NCI-H128 (cell line): ENCODE results near the gene PPL.
"Not testable (repeated sequence)": the region's sequence is repeated elsewhere in the genome, so short reads cannot be mapped to it uniquely, and the experiment has no call there.

Experiments
- DNase-seq: peaks from one replicate; lab custom pipeline; 2025; ENCODE audit not compliant: unreplicated experiment; lab: John Stamatoyannopoulos, UW

PPL gene

DNA sequence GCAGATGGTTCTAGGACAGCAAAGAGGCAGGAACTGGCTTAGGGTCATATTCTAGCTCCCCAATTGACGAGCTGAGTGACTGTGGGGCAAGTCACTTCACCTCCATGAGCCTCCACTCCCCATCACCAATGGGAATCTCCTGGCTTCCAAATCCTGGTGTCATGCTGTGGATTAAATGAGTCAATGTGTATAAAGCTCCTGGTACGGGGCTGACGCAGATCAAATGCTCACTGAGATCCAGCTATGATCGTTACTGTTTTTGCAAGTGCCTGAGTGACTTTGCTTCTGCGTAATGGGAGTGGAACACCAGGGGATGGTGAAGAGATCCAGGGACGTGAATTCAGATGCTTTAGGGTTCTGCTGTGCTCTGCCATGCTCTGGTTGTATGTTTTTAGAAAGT, 23.6 kb upstream of the PPL start:
- no peak for DNase-seq

DNA sequence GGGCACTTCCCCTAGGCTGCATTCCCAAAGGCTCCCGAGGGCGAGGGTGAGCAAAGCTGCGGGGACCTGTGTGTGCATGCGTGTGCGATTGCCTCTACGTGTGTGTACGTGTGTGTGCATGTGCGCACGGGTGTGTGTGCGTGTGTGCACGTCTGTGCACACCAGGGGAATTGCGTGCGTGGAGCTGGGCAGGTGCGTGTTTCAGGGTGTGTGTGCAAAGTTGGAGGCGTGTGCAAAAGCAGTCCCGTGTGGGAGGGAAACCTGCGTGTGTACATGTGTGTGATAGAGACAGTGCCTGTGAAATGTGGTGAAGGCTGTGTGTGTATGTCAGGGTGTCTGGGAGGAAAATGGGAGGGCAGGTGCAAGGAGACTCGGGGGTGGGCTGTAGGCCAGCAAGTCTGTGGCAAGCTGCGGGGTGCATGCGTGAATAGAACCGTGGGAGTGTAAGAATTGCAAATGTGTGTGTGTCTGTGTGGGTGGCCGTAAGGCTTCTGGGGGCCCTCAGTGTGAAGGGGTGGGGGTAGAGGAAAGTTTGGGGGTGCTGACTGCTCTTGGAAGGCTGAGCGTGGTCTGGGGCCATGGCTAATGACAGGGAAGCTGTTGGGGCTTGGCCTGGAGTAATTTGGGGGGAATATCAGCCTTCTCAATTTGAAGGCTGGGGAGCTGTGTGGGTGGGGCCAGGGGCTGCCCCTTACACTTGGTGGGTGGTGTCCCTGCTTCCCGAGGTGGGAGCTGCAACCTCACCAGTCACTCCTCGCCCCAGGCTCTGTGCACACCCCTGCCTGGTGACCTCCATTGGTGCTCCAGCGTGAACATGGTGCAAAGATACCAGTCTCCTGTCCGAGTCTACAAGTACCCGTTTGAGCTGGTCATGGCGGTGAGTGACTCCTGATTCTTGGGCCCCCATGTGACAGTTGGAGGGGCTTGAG, 21.8 kb upstream of the PPL start:
- no peak for DNase-seq

DNA sequence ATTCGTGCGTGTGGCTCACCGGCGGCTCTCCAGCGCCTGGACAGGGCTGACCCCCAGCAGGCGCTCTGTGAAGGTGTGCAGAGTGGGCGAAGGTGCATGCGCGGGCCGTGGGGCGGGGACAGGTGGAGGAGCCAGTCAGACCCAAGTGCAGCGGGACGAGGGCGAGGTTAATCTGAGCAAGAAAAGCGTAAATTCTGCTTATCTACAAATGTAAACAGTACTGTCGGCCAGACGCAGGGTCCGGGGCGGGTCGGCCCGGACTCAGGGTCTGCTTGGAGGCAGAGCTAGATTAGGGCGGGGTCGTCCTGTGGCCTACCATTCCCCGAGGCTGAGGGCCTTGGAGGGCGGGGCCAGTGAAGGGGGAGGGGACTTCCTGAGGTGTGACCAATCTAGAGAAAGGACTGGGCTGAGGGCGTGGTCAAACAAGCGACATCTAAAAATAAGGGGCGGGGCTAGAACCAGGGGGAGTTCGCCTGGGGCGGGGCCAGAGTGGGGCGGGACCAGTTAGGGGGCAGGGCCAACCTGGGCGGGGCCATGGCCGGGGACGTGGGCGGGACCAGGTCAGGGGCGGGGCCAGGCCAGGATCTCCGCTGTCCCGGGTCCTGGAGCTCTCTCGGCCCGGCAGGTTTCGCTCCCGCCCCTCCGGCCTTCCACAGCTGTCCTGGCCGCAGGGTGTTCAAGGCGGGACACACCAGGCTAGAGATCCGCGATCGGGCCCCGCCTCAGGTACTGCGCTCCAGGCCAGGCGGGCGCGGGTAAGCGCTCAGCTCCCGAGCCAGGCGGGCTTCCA, 21.0 kb upstream of the PPL start, which contains the start of gene SEC14L5:
Gene SEC14L5, plus strand, starts transcription at position 611 of the 790 bp plus-strand sequence. CDS start 994 bp downstream, outside the sequence.
- peak; percentile 81 for DNase-seq

DNA sequence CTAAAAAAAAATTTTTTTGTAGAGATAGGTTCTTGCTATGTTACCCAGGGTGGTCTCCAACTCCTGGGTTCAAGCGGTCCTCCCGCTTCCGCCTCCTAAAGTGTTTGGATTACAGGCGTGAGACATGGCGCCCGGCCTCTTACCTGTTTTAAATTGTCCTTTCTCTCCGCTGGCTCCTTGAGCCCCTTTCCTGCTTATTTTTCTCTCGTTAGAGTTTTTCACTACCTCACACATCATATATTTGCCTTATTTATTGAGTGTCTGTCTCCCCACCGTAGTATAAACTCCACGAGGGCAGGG, 20.4 kb upstream of the PPL start:
- DNase-seq: no peak

DNA sequence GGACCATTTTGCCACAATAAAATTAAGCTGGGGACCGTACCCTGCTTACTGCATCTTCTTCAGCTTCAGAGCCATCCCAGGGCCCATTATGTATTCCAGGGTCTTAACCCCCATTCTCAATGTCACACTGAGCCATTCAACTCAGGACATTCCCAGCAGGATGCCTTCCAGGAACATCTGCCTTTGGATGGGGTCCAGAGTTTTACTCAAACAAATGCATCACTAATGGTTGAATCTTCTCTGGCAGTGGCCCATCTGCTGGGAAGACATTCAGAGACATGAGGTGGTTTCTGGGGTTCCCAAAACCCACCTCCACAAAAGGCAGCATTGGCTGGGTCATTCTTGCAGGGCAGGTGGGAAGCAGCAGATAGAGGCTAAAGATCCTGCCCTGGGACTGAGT, 17.8 kb upstream of the PPL start:
- no peak for DNase-seq

DNA sequence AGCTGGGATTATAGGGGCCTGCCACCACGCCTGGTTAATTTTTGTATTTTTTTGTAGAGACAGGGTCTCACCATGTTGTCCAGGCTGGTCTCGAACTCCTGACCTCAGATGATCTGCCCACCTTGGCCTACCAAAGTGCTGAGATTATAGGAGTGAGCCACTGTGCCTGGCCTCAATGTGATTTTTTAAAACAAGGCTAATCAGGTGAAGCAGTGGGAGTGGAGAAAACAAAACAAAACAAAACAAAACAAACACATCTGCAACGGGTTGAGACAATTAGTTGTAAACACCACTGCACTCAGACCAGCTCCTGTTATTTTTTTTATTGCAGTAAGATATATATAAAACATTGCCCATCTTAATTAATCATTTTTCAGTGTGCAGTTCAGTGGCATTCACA, 14.6 kb upstream of the PPL start:
- DNase-seq: not testable (repeated sequence)

DNA sequence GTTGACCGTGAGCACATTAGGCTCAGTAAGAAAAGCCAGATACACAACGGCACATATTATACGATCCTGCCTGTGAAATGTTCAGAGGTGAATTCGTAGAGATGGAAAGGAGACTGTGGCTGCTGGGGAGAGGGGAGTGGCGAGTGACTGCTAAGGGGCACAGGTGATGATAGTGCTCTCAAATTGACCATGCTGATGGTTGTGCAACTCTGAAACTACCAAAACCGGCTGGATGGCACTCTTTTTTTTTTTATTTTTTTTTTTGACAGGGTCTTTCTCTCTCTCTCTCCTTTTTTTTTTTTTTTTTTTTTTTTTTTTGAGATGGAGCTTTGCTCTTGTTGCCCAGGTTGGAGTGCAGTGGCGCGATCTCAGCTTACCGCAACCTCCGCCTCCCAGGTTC, 13.0 kb upstream of the PPL start:
- no peak for DNase-seq

DNA sequence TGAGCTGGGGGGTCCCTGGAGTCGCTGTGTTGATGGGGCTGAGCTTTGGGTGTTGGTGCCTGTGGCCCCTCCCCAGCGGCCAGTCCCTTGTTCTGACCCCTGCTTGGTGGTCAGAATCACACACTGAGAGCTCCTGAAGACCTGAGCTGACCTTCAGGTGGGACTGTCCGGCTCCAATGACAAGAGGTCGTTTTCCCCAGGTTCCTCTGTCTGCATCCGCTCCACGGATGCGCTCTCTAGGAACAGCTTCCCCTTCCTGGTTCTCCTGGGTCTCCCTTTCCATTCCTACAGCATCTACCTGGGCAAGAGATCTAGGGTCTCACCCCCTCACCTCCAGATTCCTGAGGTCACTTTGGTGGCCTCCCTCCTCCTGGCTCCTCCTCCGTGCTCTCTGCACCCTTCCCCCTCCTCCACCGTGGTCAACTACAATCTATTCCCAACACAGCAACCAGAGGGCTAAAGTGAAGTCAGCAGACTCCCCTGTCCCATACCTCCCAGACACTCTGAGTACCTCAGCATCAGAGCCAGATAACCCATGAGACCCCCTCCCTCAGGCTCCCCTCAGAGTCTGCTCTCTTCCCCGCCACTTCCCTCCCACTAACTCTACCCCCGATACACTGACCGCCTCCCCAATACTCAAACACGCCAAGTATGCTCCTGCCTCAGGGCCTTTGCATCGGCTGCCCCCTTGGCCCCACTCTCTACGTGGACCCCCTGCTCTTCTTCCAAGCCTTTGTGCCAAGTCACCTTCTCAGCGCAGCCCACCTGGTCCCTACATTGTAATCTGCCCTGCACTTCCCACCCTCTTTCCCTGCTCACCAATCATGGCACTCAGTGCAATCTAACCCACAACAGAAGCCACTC, 12.2 kb upstream of the PPL start:
- no peak for DNase-seq

DNA sequence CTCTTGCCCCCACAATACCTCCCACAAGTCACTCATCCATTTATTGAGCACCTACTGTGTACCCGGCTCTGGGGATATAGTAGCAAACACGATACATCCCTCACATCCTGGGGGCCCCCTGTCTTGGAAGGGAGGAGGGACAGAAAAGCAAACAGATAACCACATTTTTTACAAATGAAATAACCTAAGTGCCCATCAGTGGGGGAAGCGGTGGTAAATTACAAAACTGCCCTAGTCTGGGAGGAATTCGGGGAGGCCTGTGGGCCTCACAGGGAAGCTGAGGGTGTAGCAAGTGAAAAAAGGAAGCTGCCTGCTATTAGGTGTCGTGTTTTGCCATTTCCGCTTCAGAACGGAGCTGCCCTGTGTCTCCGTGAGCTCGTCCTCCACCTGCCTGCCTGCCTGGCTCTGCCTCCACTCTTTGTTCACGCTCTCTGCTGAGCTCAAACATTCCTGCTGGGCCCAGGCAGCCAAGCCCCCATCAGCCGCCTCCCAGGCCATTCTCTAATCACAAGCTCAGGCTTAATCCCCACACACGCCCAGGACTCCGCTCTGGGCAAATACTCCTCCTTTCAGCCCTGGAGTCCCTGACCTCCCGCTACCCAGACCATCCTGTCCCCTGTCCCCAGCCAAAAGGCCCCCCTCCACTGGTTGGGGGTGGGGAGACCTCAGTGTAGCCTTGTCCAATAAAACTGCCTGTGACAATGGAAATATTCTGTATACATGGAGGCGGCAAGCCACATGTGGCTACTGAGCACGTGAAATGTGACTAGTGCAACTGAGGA, 11.0 kb upstream of the PPL start:
- DNase-seq: no peak

DNA sequence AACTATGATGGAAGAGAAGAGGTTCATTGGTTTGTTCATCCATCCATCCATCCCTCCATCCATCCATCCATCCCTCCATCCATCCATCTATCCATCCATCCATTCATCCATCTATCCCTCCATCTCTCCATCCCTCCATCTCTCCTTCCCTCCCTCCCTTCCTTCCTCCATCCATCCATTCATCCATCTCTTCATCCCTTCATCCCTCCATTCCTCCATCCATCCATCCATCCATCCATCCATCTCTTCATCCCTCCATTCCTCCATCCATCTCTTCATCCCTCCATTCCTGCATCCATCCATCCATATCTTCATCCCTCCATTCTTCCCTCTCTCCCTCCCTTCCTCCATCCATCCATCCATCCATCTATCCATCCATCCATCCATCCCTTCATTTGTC, 10.0 kb upstream of the PPL start:
- DNase-seq: no peak

DNA sequence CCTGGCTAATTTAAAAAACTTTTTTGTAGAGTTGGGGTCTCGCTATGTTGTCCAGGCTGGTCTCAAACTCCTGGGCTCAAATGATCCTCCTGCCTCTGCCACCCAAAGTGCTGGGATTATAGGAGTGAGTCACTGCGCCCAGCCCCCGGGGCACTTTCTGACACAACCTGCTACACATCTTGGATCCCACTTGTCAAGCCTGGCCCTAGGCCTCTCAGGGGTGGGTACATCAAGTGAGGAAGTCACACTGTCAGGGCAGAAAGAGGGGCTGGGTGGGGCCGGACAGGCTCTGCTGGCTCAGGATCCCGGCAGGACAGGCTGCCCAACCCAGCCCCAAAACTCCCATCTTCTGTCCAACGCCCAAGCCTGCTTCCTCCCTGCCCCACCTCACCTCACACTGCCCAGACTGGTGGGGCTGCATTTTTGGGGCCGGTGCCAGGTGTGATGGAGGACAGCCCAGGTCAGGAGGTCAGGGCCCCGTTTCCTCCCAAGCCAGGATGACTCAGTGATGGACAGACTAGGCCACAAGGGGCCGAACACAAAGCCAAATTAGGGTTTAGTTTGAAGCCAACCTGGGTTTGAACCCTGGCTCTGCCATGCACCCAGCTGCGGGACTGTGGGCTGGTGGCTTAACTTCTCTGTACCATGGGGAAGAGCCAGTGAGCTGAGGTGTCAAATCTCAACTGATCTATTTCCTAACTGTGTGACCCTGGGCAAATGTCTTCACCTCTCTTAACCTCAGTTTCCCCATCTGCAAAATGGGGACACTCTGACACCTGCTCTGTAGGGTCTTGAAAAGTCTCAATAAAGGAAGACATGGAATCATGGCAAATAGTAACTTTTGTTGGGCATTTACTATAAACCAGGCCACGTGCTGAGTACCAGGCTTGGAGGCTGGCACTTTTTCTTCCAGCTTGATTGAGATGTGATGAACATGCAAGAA, 8.9 kb upstream of the PPL start:
- DNase-seq: no peak

DNA sequence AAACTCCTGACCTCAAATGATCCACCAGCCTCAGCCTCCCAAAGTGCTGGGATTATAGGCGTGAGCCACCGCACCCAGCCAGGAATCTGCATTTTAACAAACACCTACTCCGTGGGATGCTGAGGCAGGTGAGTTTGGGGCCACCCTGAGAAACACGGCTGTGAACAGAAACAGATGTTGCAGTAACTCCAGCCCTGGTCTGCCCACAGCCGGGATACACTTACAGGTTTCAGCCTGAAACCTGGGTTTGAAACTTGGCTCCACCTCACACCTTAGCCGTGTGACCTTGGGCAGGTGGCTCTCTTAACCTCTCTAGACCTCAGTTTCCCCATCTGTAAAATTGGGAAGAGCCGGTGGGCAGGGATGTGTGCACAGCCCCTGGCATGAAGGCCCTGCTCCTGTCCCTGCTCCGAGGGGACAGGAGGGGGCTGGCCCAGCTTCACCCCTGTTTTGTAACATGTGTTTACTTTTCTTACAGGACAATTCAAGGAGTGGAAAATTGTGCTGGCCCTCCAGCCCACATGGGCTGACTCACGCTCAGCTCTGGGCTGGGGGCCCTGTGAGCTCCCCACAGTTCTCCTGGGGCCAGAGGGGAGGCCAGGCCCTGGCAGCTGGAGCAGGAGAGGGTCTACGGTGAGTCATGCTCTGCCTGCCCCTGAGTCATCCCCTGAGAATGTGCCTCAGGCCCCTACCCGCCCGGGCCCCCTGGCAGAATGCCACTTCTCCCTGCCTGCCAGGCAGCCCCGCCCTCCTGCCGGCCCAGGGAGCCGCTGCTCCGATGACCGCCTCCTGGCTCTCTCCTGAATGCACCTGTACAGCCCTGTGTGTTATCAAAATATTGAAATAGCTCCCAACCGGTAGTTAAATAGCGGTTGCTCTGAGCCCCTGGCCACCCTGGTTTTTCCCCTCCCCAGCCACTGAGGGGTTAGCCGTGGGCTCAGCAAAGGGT, 7.7 kb upstream of the PPL start:
- DNase-seq: peak; percentile 64

DNA sequence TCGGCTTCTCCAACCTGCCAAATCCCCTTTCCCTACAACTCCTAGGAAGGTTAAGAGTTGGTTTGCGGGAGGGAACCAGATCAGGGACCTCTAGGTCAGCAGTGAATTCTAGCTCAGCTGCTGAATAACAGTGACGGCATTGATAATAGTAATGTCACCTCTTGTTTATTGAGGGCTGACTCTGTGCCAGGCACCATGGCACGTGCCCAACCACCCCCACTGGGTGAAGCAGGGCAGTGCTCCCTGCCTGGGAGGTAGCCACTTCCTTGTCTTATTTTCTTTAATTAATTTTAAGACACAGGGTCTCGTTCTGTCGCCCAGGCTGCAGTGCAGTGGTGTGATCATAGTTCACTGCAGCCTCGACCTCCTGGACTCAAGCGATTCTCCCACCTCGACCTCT, 5.5 kb upstream of the PPL start:
- no peak for DNase-seq

DNA sequence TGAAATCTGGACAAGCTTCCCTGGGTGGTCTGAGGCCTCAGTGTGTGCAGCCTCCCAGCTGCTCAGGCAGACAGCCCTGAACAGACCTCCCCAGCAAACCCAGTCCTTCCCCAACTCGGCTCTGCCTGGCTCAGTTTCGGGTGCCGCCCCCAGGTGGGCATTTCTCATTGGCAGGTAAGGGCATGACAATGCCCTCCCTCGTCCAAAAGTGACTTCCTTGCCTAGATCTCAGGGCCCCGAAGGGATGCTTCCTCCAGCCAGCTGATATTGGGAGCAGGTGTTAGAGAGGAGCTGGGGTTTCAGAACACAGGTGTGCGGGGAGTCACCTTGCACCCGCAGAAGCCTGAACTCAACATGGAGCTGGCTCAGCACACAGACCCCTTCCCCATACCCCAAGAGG, 3.8 kb upstream of the PPL start:
- DNase-seq: no peak

DNA sequence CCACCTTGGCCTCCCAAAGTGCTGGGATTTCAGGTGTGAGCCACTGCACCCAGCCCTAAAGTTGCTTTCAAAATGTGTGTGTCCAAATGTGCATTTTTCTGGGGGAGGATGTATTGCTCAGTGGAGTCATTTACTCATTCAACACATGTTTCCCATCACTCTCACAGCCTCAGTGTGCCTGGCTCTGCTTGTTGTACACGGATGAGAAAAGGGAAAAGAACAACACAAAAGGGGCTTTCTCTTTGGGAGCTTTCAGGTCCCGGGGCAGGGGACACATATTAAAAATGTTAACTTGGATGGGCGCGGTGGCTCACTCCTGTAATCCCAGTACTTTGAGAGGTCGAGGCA, 1.7 kb upstream of the PPL start:
- no peak for DNase-seq

DNA sequence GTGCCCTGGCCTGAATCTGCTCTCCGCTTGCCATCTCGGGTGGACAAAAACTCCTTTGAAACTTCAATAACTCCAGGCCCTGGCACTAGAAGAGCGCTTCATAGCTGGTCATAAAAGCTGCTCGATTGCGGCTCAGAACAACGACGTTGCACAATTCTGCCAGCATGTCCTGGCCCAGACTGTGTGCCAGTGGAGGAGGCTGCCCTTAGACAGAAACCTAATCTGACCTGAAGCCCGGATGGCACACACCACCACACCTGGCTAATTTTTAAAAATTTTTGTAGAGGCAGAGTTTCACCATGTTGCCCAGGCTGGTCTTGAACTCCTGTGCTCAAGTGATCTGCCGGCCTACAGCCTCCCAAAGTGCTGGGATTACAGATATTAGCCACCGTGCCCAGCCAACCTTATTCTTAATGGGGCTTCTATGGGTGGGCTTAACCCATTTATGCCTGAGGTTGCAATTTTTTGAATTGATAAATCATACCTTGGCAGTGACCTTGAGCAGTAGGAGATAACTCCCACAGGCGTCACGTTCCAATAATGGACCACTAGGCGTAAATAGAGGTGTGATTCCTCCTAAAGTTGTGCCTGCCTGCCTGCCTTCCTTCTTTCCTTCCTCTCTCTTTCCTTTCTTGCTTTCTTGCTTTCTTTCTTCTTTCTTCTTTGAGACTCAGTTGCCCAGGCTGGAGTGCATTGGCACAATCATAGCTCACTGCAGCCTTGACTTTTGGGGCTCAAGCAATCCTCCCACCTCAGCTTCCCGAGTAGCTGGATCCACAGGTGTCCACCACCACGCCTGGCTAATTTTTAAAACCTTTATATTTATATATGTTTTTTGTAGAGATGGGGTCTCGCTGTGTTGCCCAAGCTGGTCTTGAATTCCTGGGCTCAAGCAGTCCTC, 1.1 kb upstream of the PPL start:
- no peak for DNase-seq

DNA sequence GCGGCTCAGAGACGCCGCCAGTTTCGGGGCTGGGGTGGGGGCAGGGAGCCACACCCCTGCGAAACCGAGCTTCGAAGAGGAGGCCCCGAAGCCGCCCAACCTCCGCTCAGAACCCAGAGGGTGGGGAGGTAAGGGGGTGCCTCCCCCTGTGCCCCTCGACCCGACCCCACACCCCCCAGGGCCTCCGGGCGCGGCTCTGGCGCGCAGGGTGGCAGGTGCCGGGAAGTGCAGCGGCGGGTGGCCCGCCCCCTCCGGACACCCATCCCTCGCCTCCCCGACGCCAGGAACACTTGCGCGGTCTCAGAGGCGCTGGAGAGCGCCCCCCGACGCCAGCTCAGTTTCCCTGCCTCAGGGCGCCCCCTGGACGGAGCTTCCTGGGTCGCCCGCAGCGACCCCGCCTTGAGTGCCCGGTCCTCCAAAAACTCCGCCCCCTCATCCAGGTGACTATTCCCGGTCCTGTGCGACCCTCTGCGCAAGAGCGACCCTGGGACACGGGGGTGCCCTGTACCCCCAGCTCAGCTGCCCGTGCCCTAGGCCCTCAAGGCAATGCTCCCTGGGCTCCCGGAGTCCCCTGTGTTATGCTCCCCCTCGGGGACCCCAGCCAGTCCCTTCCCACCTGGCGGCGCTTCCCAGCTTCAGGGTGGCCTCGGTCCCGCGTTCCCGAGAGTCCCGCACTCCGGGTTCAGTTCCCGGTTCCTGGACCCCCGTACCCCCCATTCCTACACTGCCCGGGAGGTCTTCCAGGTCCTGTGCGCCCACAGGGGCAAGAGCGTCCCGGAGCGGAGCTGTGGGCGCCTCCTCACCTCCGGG, 562 bp downstream of the PPL start:
- DNase-seq: no peak
